ENCODE data around the gene ANKRD62.

The ANKRD62 gene

GRCh38 chr18:12093520-12094257 lies at the start of gene ANKRD62:
Gene ANKRD62, plus strand, starts transcription at chr18:12093843. Its CDS starts 175 bp downstream, at chr18:12094018.
- DNase-seq, result no peak

- no peak for DNase-seq
These were observed 49.1 kb upstream of the ANKRD62 start for GRCh38 chr18:12044591-12044990.

GRCh38 chr18:12046046-12046750 lies 47.4 kb upstream of the ANKRD62 start:
- no peak for DNase-seq

DNA sequence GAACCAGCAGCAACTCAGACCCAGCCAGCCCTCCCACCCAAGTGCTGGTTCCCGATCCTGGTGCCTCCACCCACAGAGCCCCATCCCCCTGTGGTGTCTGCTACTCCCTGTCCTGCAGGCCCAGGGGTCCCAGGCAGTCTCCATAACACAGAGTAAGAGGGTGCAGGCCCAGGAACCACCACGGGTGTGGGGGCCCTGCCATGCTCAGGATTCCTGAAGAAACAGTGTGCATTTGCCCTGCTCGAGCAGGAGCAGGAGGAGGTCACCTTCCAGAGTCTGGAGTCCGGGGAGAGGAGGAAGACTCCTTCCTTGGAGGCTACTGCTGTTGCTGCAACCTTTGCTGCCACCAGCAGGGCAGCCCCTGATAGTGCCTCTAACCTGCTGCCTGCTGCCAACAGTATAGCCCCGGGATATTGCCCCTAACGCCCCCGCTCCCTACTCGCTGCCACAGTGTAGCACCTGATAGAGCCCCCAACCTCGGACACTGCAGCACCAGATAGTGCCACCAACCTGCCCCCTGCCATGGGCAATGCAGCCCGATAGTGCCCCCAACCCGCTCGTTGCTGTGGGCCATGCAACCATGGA lies 46.8 kb upstream of the ANKRD62 start:
- no peak for DNase-seq

DNA sequence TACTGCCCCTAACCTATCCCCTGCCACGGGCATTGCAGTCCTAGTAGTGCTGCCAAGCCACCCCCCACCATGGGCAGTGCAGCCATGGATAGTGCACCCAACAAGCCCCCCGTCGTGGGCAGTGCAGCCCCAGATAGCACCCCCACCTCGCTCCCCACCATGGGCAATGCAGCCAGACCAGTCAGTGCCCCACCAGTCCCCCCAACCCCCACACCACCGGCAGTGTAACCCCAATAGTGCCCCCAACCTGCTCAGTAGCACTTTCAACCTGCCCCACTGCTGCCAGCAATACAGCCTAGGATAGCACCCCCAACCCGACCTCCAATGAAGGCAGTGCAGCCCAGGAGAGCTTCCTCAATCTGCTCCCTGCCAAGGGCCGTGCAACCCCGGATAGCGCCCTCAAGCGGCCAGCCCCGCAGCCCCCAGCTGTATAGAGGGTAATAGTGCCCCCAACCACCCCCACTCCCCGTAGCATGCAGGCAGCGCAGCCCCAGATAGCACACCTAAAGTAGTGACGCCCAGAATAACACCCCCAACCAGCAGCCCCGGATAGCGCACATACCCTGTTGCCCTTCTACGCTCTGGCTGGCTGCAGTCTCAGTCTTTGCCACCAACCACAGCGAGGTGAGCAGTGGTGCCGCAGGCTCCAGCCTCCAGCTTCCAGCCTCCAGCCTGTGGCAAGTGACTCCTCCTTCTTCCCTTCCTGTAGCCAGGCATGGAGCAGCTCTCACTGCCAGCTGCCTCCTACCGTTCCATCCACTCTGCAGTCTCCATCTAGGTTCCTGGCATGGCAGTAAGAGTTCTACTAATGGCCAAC lies 45.4 kb upstream of the ANKRD62 start:
- no peak for DNase-seq

- no peak for DNase-seq
These were observed 44.8 kb upstream of the ANKRD62 start for GRCh38 chr18:12048827-12049175.

DNA sequence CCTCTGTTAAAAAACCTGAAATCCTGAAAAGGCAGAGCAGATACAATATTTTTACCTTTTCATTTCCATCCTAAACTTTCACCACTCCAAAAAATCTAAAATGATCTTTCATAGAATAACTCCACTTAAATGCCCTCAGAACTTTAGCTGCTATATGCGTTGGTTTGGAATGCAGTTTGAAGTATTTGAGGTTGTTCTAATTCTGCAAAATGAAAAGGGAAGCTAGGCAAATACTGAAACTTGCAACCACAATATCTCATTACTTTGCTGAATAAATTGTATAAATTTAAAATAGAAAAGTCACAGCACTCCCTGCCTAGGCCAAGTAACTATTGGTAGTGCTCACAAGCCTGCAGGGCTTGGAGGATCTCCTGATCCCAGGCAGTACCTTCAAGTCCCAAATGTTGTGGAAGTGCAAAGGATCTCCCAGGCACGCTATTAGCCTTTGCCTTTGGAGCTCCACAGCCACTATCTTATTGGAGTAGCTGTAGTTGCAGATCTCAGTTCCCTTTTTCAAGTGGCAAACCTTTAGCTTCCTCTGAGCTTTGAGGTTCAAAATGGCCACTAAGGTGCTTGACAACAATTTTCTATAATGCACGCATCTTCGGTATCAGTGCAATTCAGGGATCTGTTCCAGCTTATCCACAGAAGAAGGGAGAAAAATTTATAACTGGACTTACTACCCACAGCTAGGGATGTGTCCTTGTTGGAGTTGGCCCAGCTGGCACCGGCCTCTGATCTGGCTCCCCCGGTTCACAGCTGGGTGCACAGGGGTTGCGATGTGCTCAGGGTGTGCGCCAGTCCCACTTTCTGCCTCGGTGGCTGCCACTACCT lies 43.4 kb upstream of the ANKRD62 start:
- DNase-seq, result no peak

DNA sequence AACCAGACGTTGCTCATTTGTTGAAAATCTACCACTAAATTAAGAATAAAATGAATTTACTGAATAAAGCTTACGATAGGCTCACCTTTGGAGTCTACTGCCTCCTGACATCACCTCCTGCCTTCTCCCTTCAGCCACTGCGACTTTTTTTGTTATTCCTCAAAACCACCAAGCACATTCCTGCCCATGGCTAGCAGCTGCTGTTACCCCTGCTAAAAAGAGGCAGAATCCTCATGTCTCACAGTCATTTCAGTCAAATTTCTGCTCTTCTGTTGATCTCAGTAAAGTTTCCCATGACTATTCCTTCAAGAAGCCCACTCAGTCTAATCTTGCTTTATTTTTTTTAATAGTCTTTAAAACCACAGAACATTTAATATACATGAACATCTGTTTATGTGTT lies 40.8 kb upstream of the ANKRD62 start:
- DNase-seq, result no peak

- no peak for DNase-seq
These were observed 40.4 kb upstream of the ANKRD62 start for GRCh38 chr18:12053289-12053688.

- DNase-seq, result no peak
These were observed 37.4 kb upstream of the ANKRD62 start for GRCh38 chr18:12056034-12056883.

- DNase-seq, result no peak
These were observed 36.7 kb upstream of the ANKRD62 start for GRCh38 chr18:12056884-12057402.

GRCh38 chr18:12057419-12058039 lies 36.1 kb upstream of the ANKRD62 start:
- no peak for DNase-seq

GRCh38 chr18:12059334-12060181 lies 34.1 kb upstream of the ANKRD62 start:
- DNase-seq, result no peak

DNA sequence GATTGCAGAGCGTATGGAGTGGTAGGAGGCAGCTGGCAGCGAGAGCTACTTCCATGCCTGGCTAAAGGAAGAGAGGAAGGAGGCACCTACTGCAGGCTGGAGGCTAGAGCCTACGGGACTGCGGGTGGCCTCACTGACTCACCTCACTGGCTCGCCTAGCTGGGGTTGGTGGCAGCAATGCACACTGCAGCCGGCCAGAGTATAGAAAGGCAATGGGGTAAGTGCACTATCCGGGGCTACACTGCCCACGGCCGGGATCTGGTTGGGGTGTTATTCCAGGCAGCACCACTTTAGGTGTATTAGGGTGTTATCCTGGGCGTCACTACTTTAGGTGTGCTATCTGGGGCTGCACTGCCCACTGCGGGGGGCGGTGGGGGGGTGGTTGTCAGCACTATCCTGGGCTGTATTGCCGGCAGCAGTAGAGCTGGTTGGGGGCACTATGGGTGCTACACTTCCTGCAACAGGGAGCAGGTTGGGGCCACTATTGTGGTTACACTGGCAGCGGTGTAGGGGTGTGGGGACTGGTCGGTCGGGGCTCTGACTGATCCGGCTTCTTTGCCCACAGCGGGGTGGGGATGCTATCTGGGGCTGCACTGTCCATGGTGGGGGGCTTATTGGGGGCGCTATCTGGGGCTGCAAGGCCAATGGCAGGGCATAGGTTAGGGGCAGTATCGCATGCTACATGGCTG lies 33.3 kb upstream of the ANKRD62 start:
- DNase-seq, result no peak

- DNase-seq, result no peak
These were observed 32.0 kb upstream of the ANKRD62 start for GRCh38 chr18:12061685-12062084.

GRCh38 chr18:12062974-12063373 lies 30.7 kb upstream of the ANKRD62 start:
- DNase-seq, result no peak

GRCh38 chr18:12064086-12064763 lies 29.4 kb upstream of the ANKRD62 start:
- no peak for DNase-seq

DNA sequence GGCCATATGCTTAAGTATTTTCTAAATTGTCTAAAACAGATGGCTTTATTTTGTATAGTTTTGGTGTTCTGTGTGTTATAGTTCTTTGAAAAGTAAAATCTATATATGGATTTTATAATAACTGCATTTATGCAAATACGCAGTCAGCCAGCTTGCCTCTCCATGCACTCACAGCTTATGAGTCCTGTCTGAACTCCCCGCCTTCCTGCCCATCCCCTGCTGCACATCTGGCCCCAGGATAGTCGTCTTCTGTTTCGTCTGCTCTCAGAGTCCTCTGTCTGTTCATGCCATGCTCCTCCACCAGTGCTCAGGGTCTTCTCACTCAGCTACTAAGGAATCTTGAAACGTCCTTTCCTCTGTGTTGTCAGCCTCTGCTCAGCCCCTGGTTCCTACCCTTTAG lies 28.2 kb upstream of the ANKRD62 start:
- DNase-seq, result no peak
